ENCODE measurements around the gene CENPO.
"Not testable (repeated sequence)": the region's sequence is repeated elsewhere in the genome, so short reads cannot be mapped to it uniquely, and the experiment has no call there.

The CENPO gene

DNA sequence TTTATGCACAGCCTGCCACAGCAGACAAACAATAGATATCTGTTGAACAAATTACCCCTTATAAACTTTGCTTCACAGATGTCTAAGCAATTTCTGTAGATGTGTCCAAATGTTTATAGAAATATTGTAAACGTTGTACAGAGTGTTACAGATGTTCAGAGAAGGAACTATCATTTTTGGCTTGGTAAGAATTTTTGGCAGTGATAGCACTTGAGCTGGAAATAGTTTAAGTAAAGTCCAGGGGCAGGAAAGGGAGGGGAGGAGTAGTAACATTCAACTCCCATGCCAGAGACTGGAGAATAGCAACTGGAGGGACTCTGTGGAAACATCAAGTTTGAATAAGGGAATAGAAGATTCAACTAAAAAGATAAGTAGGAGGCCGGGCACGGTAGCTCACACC, 4.4 kb upstream of the CENPO start:
- DNase-seq (no peak), ATAC-seq (no peak)

GRCh38 chr2:24791452-24791851, 1.8 kb upstream of the CENPO start:
- no peak for DNase-seq
- ATAC-seq: no peak

DNA sequence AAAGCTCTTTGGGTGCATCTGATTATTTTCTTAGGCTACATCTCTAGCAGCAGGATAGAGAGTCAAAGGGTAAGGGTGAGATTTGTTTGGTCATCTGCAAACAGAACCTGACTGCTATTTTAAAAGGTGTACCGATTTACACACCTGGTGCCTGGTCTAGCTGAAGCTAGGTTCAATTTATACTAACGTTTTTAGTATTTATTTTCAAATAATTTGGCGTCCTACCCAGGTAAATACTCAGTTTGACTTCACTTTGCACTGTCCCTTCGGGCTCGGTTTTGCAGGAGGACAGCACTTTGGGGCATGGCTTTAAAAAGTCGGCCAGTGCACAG, 717 bp upstream of the CENPO start:
- DNase-seq (no peak), ATAC-seq (no peak)

DNA sequence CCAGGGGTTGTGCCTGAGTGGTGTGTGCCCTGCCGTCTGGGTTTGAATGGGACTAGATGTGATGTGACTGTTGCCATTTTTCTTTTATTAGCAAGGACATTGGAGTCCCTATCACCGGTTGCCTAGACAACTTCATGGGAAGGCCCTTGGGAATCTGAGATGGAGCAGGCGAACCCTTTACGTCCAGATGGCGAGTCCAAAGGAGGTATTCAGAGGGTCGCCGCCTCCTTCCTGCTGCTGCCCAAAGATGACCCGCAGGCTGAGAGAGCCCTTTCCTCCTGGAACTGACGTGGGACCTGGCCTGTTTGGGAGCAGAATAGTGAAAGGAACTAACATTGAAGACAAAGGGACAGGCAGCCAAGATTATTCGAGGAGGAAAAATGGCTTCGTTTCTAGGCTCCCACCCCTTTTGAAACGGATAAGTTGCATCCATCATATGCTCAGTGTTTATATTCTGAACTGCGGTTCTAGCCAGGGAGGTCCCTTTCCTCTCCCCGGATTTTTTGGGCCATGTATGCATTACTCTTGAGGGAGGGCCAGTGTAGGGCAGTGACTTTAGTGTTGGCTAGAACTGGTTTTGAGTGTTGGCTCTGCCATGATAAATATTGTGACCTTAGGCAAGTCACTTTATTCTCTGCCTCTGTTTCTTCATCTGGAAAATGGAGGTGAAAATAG, 673 bp downstream of the CENPO start:
- no peak for ATAC-seq
- DNase-seq: peak; percentile 29

DNA sequence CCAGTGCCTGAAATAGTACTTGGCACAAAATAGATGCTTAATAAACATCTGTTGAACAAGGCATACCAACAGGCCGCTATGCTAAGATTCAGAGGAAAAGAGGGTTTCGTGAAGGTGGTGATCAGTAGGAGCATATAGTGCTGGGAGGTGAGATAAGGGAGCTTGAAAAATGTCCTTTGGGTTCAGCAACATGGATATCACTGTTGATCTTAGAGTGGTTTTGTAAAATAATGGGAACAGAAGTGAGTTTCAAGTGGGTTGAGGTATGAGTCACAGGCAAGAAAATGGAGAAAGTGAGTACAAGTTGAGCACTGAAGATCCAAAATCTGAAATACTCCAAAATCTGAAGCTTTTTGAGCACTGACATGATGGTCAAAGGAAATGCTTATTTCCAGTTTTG, 4.4 kb downstream of the CENPO start:
- ATAC-seq (no peak), DNase-seq (no peak)

DNA sequence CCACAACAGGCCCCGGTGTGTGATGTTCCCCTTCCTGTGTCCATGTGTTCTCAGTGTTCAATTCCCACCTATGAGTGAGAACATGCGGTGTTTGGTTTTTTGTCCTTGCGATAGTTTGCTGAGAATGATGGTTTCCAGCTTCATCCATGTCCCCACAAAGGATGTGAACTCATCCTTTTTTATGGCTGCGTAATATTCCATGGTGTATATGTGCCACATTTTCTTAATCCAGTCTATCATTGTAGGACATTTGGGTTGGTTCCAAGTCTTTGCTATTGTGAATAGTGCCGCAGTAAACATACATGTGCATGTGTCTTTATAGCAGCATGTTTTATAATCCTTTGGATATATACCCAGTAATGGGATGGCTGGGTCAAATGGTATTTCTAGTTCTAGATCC, 7.3 kb downstream of the CENPO start:
- ATAC-seq, DNase-seq: not testable (repeated sequence)

- not testable (repeated sequence) for ATAC-seq, DNase-seq
Observed at GRCh38 chr2:24805811-24806660, 12.8 kb downstream of the CENPO start.

GRCh38 chr2:24806661-24807036, 13.4 kb downstream of the CENPO start:
- no peak for ATAC-seq
- no peak for DNase-seq

GRCh38 chr2:24809316-24810007, 16.2 kb downstream of the CENPO start:
- ATAC-seq (no peak), DNase-seq (no peak)

- ATAC-seq: no peak
Observed at GRCh38 chr2:24813691-24814137, 20.5 kb downstream of the CENPO start.

GRCh38 chr2:24814516-24814915, 21.3 kb downstream of the CENPO start:
- DNase-seq (no peak), ATAC-seq (no peak)

More at GRCh38 chr2:24813691-24814137, 20.5 kb downstream of the CENPO start:
- no peak for DNase-seq

- no peak for ATAC-seq
Observed at GRCh38 chr2:24815171-24815570, 21.9 kb downstream of the CENPO start.

GRCh38 chr2:24816404-24816803, 23.2 kb downstream of the CENPO start:
- ATAC-seq (no peak), DNase-seq (no peak)

More at GRCh38 chr2:24815171-24815570, 21.9 kb downstream of the CENPO start:
- DNase-seq: no peak

DNA sequence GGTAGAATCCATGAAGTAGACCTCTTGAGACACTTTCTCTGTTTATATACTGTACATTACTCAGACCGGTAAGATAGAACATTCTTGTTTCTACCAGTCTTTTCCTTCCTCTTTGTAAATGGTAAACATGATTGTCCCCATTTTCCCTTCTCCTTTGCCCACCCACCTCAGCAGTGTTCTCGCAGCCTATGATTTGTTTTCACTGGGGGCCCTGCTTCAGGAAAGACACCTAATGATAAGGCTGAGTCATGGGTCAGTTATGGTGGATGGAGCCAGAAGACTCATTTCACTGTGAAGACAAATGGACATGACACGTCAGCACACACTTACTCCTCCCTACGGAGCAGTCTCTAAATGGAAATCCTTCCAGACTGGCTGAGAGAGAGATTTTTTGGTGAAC, 23.7 kb downstream of the CENPO start:
- ATAC-seq (no peak), DNase-seq (no peak)

- ATAC-seq: peak; percentile 41
- no peak for DNase-seq
Observed at GRCh38 chr2:24818721-24819167, 25.5 kb downstream of the CENPO start.

- DNase-seq (no peak), ATAC-seq (no peak)
Observed at GRCh38 chr2:24819442-24820174, 26.4 kb downstream of the CENPO start.

DNA sequence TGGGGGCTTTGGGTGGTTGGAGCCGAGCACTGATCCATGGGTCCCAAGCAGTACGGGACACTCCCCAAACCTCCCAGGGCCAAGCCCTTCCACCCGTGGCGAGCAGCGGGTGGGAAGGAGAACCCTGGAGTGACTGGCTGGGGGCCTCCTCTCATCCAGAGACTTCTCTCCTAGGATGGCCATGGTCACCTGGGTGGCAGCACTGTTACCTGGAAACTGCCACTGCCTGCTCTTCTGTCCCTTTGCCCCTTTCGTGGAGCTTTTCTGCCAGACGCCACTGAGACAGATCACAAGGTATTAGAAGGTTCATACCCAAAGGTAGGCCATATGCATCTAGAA, 26.9 kb downstream of the CENPO start:
- DNase-seq: no peak
- ATAC-seq: no peak

- DNase-seq (no peak), ATAC-seq (no peak)
Observed at GRCh38 chr2:24820598-24821432, 27.6 kb downstream of the CENPO start.

- DNase-seq (no peak), ATAC-seq (no peak)
Observed at GRCh38 chr2:24821433-24821891, 28.2 kb downstream of the CENPO start.

DNA sequence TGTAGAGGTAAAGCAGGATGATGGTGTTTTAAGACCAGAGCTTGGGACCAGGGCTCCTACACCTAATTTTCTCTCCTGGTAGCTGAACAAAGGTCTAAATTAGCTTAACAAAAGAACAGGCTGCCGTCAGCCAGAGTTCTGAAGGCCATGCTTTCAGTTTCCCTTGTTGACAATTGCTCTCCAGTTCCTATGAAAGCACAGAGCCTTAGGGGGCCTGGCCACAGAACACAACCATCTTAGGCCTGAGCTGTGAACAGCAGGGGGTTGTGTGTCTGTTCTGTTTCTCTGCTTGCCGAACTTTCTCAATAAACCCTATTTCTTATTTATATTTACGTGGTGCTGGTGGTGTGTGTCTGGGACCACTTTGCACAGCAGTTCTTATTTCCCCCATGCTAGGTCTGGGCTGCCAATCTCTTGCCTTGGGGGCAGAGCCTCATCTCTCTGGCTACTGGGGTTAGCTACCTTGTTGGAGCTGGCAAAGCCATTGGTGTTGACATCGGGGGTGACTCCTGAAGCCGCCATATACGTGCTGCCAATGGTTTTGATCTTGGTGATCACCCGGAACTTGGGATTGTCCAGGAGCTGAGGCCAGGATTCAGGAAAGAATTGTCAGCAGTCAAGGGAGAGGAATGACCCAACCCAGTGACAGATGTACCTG, 29.0 kb downstream of the CENPO start:
- no peak for ATAC-seq
- DNase-seq: no peak

DNA sequence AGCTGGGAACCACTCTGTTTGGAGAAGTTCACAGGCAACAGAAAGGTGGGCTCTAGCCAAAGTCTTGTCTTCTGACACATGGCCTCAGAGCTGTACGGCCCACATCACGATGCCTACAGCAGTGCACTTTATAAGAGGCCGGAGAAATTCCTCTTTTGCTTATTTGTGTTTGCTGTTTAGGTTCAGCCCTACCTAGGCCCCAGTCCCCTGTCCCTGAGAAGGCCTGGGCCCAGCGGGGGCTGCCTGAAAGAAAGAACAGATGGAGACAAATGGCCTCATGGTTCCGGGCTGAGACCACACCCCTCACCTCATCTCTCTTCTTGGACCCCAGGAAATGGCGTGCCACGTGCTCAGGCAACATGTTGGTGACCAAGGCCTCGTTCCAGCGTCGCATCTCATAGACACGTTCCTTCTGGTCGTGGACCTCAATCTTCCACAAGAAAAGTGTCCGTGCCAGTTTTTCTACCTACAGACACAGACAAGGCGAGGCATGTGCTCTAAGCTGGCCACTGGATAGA, 30.9 kb downstream of the CENPO start:
- ATAC-seq (no peak), DNase-seq (no peak)

All from stimulated activated naive CD8-positive, alpha-beta T cell treated with anti-CD3 and anti-CD28 coated beads, Interleukin-15, Interleukin-2, amounts not matched to agents 100 U/mL and 50 U/mL, for 24 hours (primary cell).